Measurements from ENCODE around the gene ADPRHL1. TPM values are rescaled to one million over a fixed set of nuclear protein-coding genes. Genes with fewer than 3 reads are reported as not detected.

ADPRHL1 gene
- total RNA-seq, 1 donor from 2014 or later, result 3.1 TPM

- peaks cover 24% of the 10 kb centered on the region for H3K27me3 Mint-ChIP-seq (ENCODE audit: low read depth, unreplicated experiment)
- H3K27ac ChIP-seq (ENCODE audit: low read depth, low read length), result no peak overlapping the region
- peaks cover 10% of the 10 kb centered on the region for H3K27me3 ChIP-seq (ENCODE audit: insufficient read depth, low read length)
- no peaks in the 10 kb centered on the region for H3K9me3 Mint-ChIP-seq (ENCODE audit: unreplicated experiment)
- H3K36me3 ChIP-seq (ENCODE audit: insufficient read depth, low read length), result no peaks in the 10 kb centered on the region
- H3K9ac ChIP-seq (ENCODE audit: low read length), result no peak overlapping the region
- H3K79me2 ChIP-seq (ENCODE audit: insufficient read depth, low read length), result no peaks in the 10 kb centered on the region
- no peaks in the 10 kb centered on the region for H3K4me1 ChIP-seq (ENCODE audit: insufficient read depth, low read length)
- H3K36me3 Mint-ChIP-seq (ENCODE audit: low read depth, unreplicated experiment), result no peaks in the 10 kb centered on the region
- H3K9me3 ChIP-seq (ENCODE audit: insufficient read depth, low read depth, low read length), result no peaks in the 10 kb centered on the region
- H2AFZ ChIP-seq (ENCODE audit: low read depth, low read length), result no peak overlapping the region
- FAIRE-seq, result no peak
- no peak for TF ChIP-seq CTCF (IDR thresholded peaks at IDR 0.05; ENCODE audit: insufficient read depth, low read depth, low read length)
- no peak for TF ChIP-seq EZH2 (IDR thresholded peaks at IDR 0.05; ENCODE audit: insufficient read depth, low read length)
- no peak overlapping the region for H3K4me3 ChIP-seq (ENCODE audit: insufficient read depth, low read depth, low read length)
- H3K4me1 Mint-ChIP-seq (ENCODE audit: low read depth, unreplicated experiment), result peaks cover 6% of the 10 kb centered on the region
- H3K27ac Mint-ChIP-seq (ENCODE audit: unreplicated experiment), result no peak overlapping the region
- no peaks in the 10 kb centered on the region for H4K20me1 ChIP-seq (ENCODE audit: insufficient read depth, low read length)
- no peak overlapping the region for H3K4me2 ChIP-seq (ENCODE audit: low read length)
- no peak for DNase-seq (ENCODE audit: low read depth)
- no peak overlapping the region for H3K4me3 Mint-ChIP-seq (ENCODE audit: unreplicated experiment)
Measured at GRCh38 chr13:113355621-113356020, 97.7 kb downstream of the ADPRHL1 start.

GRCh38 chr13:113354831-113355610 lies 98.3 kb downstream of the ADPRHL1 start:
- Mint-ChIP-seq H3K9me3 (ENCODE audit: unreplicated experiment) (no peaks in the 10 kb centered on the region), H3K36me3 (ENCODE audit: low read depth, unreplicated experiment) (no peaks in the 10 kb centered on the region), H3K27ac (ENCODE audit: unreplicated experiment) (no peak overlapping the region), H3K4me1 (ENCODE audit: low read depth, unreplicated experiment) (peaks cover 6% of the 10 kb centered on the region), H3K27me3 (ENCODE audit: low read depth, unreplicated experiment) (peaks cover 23% of the 10 kb centered on the region), H3K4me3 (ENCODE audit: unreplicated experiment) (no peak overlapping the region)
- H2AFZ ChIP-seq (ENCODE audit: low read depth, low read length), result no peak overlapping the region
- no peak overlapping the region for H3K9ac ChIP-seq (ENCODE audit: low read length)
- DNase-seq (ENCODE audit: low read depth), result no peak
- H3K9me3 ChIP-seq (ENCODE audit: insufficient read depth, low read depth, low read length), result no peaks in the 10 kb centered on the region
- H4K20me1 ChIP-seq (ENCODE audit: insufficient read depth, low read length), result no peaks in the 10 kb centered on the region
- peaks cover 4% of the 10 kb centered on the region for H3K27me3 ChIP-seq (ENCODE audit: insufficient read depth, low read length)
- no peak overlapping the region for H3K27ac ChIP-seq (ENCODE audit: low read depth, low read length)
- no peaks in the 10 kb centered on the region for H3K4me1 ChIP-seq (ENCODE audit: insufficient read depth, low read length)
- no peaks in the 10 kb centered on the region for H3K36me3 ChIP-seq (ENCODE audit: insufficient read depth, low read length)
- no peak overlapping the region for H3K4me2 ChIP-seq (ENCODE audit: low read length)
- no peak overlapping the region for H3K4me3 ChIP-seq (ENCODE audit: insufficient read depth, low read depth, low read length)
- no peak for FAIRE-seq
- no peaks in the 10 kb centered on the region for H3K79me2 ChIP-seq (ENCODE audit: insufficient read depth, low read length)
- TF ChIP-seq EZH2 (IDR thresholded peaks at IDR 0.05; ENCODE audit: insufficient read depth, low read length) (no peak), CTCF (IDR thresholded peaks at IDR 0.05; ENCODE audit: insufficient read depth, low read depth, low read length) (no peak)

- TF ChIP-seq CTCF (IDR thresholded peaks at IDR 0.05; ENCODE audit: insufficient read depth, low read depth, low read length) (no peak), EZH2 (IDR thresholded peaks at IDR 0.05; ENCODE audit: insufficient read depth, low read length) (no peak)
- Histone ChIP-seq H3K9me3 (ENCODE audit: insufficient read depth, low read depth, low read length) (no peaks in the 10 kb centered on the region), H4K20me1 (ENCODE audit: insufficient read depth, low read length) (no peaks in the 10 kb centered on the region), H3K4me3 (ENCODE audit: insufficient read depth, low read depth, low read length) (no peak overlapping the region), H3K27me3 (ENCODE audit: insufficient read depth, low read length) (no peaks in the 10 kb centered on the region), H3K9ac (ENCODE audit: low read length) (no peak overlapping the region), H3K4me1 (ENCODE audit: insufficient read depth, low read length) (no peaks in the 10 kb centered on the region), H2AFZ (ENCODE audit: low read depth, low read length) (no peak overlapping the region), H3K4me2 (ENCODE audit: low read length) (no peak overlapping the region), H3K27ac (ENCODE audit: low read depth, low read length) (no peak overlapping the region), H3K79me2 (ENCODE audit: insufficient read depth, low read length) (no peaks in the 10 kb centered on the region), H3K36me3 (ENCODE audit: insufficient read depth, low read length) (no peaks in the 10 kb centered on the region)
- Mint-ChIP-seq H3K27me3 (ENCODE audit: low read depth, unreplicated experiment) (peaks cover 21% of the 10 kb centered on the region), H3K9me3 (ENCODE audit: unreplicated experiment) (no peaks in the 10 kb centered on the region), H3K4me3 (ENCODE audit: unreplicated experiment) (no peak overlapping the region), H3K4me1 (ENCODE audit: low read depth, unreplicated experiment) (peaks cover 6% of the 10 kb centered on the region), H3K36me3 (ENCODE audit: low read depth, unreplicated experiment) (no peaks in the 10 kb centered on the region), H3K27ac (ENCODE audit: unreplicated experiment) (no peak overlapping the region)
- FAIRE-seq (no peak), DNase-seq (ENCODE audit: low read depth) (no peak)
Measured at GRCh38 chr13:113353254-113353653, 100.0 kb downstream of the ADPRHL1 start.
